ENCODE data around the gene PSMD7. TPM values are rescaled to one million over a fixed set of nuclear protein-coding genes. Genes with fewer than 3 reads are reported as not detected.
A peak's percentile ranks its signal among the peaks of the same experiment; 100 is the strongest.

The PSMD7 gene
- total RNA-seq, 2 donors from 2014 or later = 20.1 to 32.4 TPM

DNA sequence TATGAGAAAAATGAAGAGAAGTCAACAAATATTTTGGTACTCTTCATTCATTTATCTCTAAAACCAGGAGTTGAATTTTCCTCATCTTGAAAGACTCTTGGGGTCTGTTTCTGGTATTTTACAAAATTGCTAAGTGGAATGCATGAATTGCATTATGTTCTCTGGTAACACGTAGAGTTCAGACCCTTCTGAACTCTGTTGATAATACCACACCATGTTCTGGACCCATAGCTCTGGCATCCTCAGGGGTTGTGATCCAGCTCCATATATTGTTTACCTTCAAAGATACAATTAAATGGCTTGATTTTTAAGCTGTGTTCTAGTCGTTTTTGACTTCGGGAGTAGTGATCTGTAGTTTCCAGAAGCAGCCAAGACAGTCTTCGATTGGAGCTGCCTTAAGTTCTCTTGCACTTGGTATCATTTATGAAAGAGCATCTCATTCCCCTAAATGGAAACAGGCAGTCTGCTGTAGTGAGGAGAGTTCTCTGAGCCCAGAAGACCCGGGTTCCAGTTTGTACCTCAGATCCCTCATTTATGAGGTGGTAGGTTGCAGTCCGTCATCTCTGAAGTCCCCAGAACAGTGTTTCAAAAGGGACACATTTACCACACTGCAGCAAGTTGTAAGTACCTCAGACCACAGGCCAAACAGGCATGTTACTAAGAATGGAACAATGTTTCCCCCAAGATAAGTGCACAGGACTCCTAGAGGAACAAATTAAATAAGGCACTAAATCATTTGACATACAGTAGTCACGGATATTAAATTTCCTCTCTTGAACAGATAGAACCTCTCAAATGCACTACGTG is 9.6 kb downstream of the PSMD7 start:
- H3K27me3 ChIP-seq = no peaks in the 10 kb centered on the region
- TF ChIP-seq, protein P1, sequence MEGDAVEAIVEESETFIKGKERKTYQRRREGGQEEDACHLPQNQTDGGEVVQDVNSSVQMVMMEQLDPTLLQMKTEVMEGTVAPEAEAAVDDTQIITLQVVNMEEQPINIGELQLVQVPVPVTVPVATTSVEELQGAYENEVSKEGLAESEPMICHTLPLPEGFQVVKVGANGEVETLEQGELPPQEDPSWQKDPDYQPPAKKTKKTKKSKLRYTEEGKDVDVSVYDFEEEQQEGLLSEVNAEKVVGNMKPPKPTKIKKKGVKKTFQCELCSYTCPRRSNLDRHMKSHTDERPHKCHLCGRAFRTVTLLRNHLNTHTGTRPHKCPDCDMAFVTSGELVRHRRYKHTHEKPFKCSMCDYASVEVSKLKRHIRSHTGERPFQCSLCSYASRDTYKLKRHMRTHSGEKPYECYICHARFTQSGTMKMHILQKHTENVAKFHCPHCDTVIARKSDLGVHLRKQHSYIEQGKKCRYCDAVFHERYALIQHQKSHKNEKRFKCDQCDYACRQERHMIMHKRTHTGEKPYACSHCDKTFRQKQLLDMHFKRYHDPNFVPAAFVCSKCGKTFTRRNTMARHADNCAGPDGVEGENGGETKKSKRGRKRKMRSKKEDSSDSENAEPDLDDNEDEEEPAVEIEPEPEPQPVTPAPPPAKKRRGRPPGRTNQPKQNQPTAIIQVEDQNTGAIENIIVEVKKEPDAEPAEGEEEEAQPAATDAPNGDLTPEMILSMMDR (IDR thresholded peaks at IDR 0.05) = no peak
- no peak for TF ChIP-seq POLR2A (IDR thresholded peaks at IDR 0.05)
- DNase-seq (no peak), ATAC-seq (no peak)
- no peak overlapping the region for H3K27ac ChIP-seq
- intact Hi-C loops (cut with DNase I) = no loop called here
- peaks cover 33 to 41% of the 10 kb centered on the region in 2 donors for H3K36me3 ChIP-seq (replicated peaks in 1 of 2; ENCODE audit: insufficient read depth in 1 of 2, low read depth in 2 of 2)
- H3K4me1 ChIP-seq = no peaks in the 10 kb centered on the region
- H3K4me3 ChIP-seq = no peak overlapping the region
- H3K9me3 ChIP-seq = no peaks in the 10 kb centered on the region
- 73 to 74% methylated on average over 7 to 8 of the region's 8 CpGs for WGBS, 2 donors

DNA sequence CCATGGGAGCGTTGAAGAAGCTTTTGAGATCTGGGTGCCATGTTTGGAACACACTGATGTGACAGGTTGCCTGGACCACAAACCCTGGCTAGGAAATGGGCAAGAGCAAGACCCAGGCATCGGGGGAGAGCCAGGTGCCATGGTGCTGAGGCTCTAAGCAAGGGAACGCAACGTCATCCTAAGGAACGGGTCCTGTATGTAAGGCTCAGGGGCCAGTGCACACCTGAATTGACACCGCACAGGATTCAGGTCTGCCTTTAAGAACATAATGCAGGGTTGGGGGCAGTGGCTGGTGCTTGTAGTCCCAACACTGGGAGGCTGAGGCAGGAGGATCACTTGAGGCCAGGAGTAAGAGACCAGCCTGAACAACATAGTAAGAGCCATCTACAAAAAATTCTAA is 10.8 kb downstream of the PSMD7 start:
- intact Hi-C loops (cut with DNase I) = no loop called here
- H3K9me3 ChIP-seq = no peaks in the 10 kb centered on the region
- H3K36me3 ChIP-seq (replicated peaks in 1 of 2; ENCODE audit: insufficient read depth in 1 of 2, low read depth in 2 of 2) = peaks cover 28 to 37% of the 10 kb centered on the region in 2 donors
- DNase-seq (no peak), ATAC-seq (no peak)
- no peaks in the 10 kb centered on the region for H3K4me1 ChIP-seq
- no peak overlapping the region for H3K27ac ChIP-seq
- TF ChIP-seq, protein P1 (IDR thresholded peaks at IDR 0.05) = no peak
- no peak for TF ChIP-seq POLR2A (IDR thresholded peaks at IDR 0.05)
- H3K4me3 ChIP-seq = no peak overlapping the region
- H3K27me3 ChIP-seq = no peaks in the 10 kb centered on the region
- 86 to 98% methylated on average over 6 of the region's 6 CpGs for WGBS, 2 donors

DNA sequence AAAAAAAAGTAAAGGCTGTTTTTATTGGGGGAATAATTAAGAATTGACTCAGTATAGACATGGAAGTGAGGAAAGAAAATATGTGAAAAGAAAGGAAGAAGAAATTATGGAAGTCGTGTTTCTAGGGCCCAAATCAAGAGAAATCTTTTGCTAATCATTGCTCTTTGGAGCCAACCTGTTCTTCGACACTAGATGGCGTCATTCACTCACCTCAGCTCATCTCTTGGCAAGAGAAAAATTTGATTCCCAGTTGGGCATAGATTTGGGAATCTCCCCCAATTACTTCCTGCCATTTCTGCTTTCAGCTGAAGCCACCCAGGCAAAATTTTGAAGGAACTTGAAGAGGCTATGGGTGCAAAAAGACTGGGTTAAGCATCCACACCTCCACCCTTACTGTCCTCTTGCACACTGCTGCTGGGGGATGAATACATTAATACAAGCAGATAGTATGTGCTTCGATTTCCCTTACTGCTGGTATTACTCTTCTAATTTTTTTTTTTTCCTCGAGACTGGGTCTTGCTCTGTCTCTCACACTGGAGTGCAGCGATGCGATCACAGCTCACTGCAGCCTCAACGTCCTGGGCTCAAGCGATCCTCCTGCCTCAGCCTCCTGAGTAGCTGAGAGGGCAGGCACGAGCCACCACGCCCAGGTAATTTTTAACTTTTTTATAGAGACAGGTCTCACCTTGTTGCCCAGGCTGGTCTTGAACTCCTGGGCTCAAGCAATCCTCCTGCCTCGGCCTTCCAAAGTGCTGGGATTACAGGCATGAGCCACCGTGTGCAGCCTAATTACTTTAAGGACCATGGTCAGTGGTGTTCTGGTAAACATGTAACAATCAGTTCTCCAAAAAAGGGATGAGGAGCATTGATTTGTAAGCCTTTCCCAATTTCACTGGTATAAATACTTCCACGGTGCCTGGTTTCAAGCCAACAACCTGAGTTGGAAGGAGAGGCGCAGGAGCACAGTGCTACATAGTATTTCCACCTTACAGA is 13.5 kb downstream of the PSMD7 start:
- no peaks in the 10 kb centered on the region for H3K9me3 ChIP-seq
- no peaks in the 10 kb centered on the region for H3K4me1 ChIP-seq
- no peak overlapping the region for H3K27ac ChIP-seq
- intact Hi-C loops (cut with DNase I) = no loop called here
- no peaks in the 10 kb centered on the region for H3K27me3 ChIP-seq
- peak; percentile 27 to 45 (median 40) for DNase-seq
- ATAC-seq = peak; percentile 68
- H3K36me3 ChIP-seq (replicated peaks in 1 of 2; ENCODE audit: insufficient read depth in 1 of 2, low read depth in 2 of 2) = peaks cover 7 to 16% of the 10 kb centered on the region in 2 donors
- whole genome bisulfite sequencing, 2 donors = 66 to 67% methylated on average over 15 of the region's 15 CpGs
- TF ChIP-seq, protein P1 (IDR thresholded peaks at IDR 0.05) = peak; percentile 33 to 78 (median 71)
- no peak for TF ChIP-seq POLR2A (IDR thresholded peaks at IDR 0.05)
- H3K4me3 ChIP-seq = no peak overlapping the region

DNA sequence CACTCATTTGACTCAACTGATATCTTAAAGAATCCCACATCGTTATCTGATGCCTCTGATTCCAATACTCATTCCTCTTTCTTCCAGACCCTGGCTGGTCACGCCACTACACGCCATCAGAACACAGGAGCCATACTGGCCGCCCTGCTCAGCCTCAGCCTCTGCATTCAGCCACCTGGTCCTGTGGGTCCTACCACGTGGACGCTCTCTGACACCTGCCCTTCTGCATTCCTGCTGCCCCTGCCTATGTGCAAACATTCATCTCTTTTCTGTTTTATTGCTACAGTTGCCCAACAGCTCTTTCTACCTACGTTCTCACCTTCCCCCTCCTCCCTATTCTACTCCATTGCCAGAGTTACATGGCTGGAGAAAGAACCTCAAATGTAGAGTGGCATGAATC is 18.4 kb downstream of the PSMD7 start:
- no peak for DNase-seq
- Histone ChIP-seq H3K27ac (no peak overlapping the region), H3K4me1 (no peaks in the 10 kb centered on the region), H3K36me3 (replicated peaks in 1 of 2; ENCODE audit: insufficient read depth in 1 of 2, low read depth in 2 of 2) (no peaks in the 10 kb centered on the region), H3K9me3 (no peaks in the 10 kb centered on the region), H3K27me3 (no peaks in the 10 kb centered on the region), H3K4me3 (no peak overlapping the region)
- 80 to 82% methylated on average over 7 of the region's 7 CpGs for WGBS, 2 donors
- TF ChIP-seq, protein P1 (IDR thresholded peaks at IDR 0.05) = no peak
- TF ChIP-seq POLR2A (IDR thresholded peaks at IDR 0.05) = no peak
- intact Hi-C loops (cut with DNase I) = no loop called here
- ATAC-seq = no peak
